Ovary (tissue), 3 donors: Measurements from ENCODE around the gene KCNMA1.

Experiments used
- CTCF ChIP-seq, 3 donors: fragments of 450-650 bp in 2 of 3; fragments of 200-600 bp in 1 of 3; IDR thresholded peaks; one replicate each; pipeline versions ENCODE4 v1.5.1 to v1.8.0; 2016 to 2022; ENCODE audit warnings: antibody characterized with exemption in 3 of 3, mild to moderate bottlenecking in 1 of 3
- POLR2A ChIP-seq: fragments of 450-650 bp; IDR thresholded peaks from one replicate; pipeline ENCODE4 v1.6.1; 2017; ENCODE audit warnings: antibody characterized with exemption, mild to moderate bottlenecking, moderate library complexity
- donor health status: DM: no; HTN: no; CAD: no.

DNA sequence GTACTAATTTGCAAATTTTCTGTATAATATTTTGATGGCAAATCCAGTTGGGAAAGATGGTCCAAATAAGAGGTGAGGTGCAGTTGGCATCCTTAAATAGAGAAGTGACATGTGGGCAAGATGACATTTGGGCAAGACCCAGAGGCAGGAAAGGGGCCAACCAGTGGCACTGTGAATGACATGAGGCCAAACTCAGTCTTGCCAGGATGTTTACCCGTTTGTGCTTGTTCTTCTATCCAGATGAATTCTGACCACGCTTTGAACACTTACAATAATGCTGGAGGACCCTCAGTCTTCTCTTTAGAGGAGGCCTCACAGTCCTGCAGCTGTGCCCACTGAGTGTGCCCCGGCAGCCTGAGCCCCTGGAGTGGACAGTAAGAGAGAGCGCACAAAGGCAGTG, 45.1 kb downstream of the KCNMA1 start:
- TF ChIP-seq CTCF (IDR thresholded peaks at IDR 0.05) (no peak), POLR2A (no peak)
